ENCODE data around the gene THSD8. TPM values are rescaled to one million over a fixed set of nuclear protein-coding genes. Genes with fewer than 3 reads are reported as not detected.
A peak's percentile ranks its signal among the peaks of the same experiment; 100 is the strongest.
"Not testable (repeated sequence)": the region's sequence is repeated elsewhere in the genome, so short reads cannot be mapped to it uniquely, and the experiment has no call there.

THSD8 gene
- total RNA-seq, 1 donor from 2014 or later, result 14.2 TPM

GRCh38 chr19:12794971-12795381 lies 6.9 kb upstream of the THSD8 start:
- Mint-ChIP-seq H3K27ac (ENCODE audit: unreplicated experiment) (no peak overlapping the region), H3K27me3 (ENCODE audit: unreplicated experiment) (peaks cover 27% of the 10 kb centered on the region), H3K9me3 (ENCODE audit: unreplicated experiment) (no peaks in the 10 kb centered on the region), H3K4me3 (ENCODE audit: unreplicated experiment) (peak overlapping the region; percentile 83), H3K36me3 (ENCODE audit: low read depth, unreplicated experiment) (no peaks in the 10 kb centered on the region), H3K4me1 (ENCODE audit: unreplicated experiment) (peaks cover 15% of the 10 kb centered on the region)
- no peak for DNase-seq (ENCODE audit: low spot score)
- TF ChIP-seq CTCF (IDR thresholded peaks at IDR 0.05; ENCODE audit: unreplicated experiment), result no peak

GRCh38 chr19:12796146-12797071 lies 5.5 kb upstream of the THSD8 start:
- Mint-ChIP-seq H3K27ac (ENCODE audit: unreplicated experiment) (no peak overlapping the region), H3K36me3 (ENCODE audit: low read depth, unreplicated experiment) (peaks cover 3% of the 10 kb centered on the region), H3K4me3 (ENCODE audit: unreplicated experiment) (no peak overlapping the region), H3K4me1 (ENCODE audit: unreplicated experiment) (peaks cover 13% of the 10 kb centered on the region), H3K9me3 (ENCODE audit: unreplicated experiment) (no peaks in the 10 kb centered on the region), H3K27me3 (ENCODE audit: unreplicated experiment) (peaks cover 18% of the 10 kb centered on the region)
- TF ChIP-seq CTCF (IDR thresholded peaks at IDR 0.05; ENCODE audit: unreplicated experiment), result peak; percentile 91
- DNase-seq (ENCODE audit: low spot score), result peak; percentile 77

- peaks cover 20% of the 10 kb centered on the region for H3K27me3 Mint-ChIP-seq (ENCODE audit: unreplicated experiment)
- no peak for DNase-seq (ENCODE audit: low spot score)
- peaks cover 14% of the 10 kb centered on the region for H3K4me1 Mint-ChIP-seq (ENCODE audit: unreplicated experiment)
- no peak overlapping the region for H3K4me3 Mint-ChIP-seq (ENCODE audit: unreplicated experiment)
- peaks cover 3% of the 10 kb centered on the region for H3K36me3 Mint-ChIP-seq (ENCODE audit: low read depth, unreplicated experiment)
- no peaks in the 10 kb centered on the region for H3K9me3 Mint-ChIP-seq (ENCODE audit: unreplicated experiment)
- H3K27ac Mint-ChIP-seq (ENCODE audit: unreplicated experiment), result no peak overlapping the region
- no peak for TF ChIP-seq CTCF (IDR thresholded peaks at IDR 0.05; ENCODE audit: unreplicated experiment)
These were observed 4.7 kb upstream of the THSD8 start for GRCh38 chr19:12797141-12797587.

GRCh38 chr19:12797607-12798006 lies 4.3 kb upstream of the THSD8 start:
- DNase-seq (ENCODE audit: low spot score); H3K27ac Mint-ChIP-seq (ENCODE audit: unreplicated experiment); H3K4me3 Mint-ChIP-seq (ENCODE audit: unreplicated experiment); H3K9me3 Mint-ChIP-seq (ENCODE audit: unreplicated experiment); H3K36me3 Mint-ChIP-seq (ENCODE audit: low read depth, unreplicated experiment): not testable (repeated sequence)
- H3K4me1 Mint-ChIP-seq (ENCODE audit: unreplicated experiment), result peaks cover 18% of the 10 kb centered on the region
- peaks cover 24% of the 10 kb centered on the region for H3K27me3 Mint-ChIP-seq (ENCODE audit: unreplicated experiment)

- DNase-seq (ENCODE audit: low spot score), result no peak
- Mint-ChIP-seq H3K27me3 (ENCODE audit: unreplicated experiment) (peaks cover 15% of the 10 kb centered on the region), H3K27ac (ENCODE audit: unreplicated experiment) (no peak overlapping the region), H3K9me3 (ENCODE audit: unreplicated experiment) (no peaks in the 10 kb centered on the region), H3K4me1 (ENCODE audit: unreplicated experiment) (peaks cover 14% of the 10 kb centered on the region), H3K4me3 (ENCODE audit: unreplicated experiment) (peak overlapping the region; percentile 92), H3K36me3 (ENCODE audit: low read depth, unreplicated experiment) (peaks cover 3% of the 10 kb centered on the region)
- no peak for TF ChIP-seq CTCF (IDR thresholded peaks at IDR 0.05; ENCODE audit: unreplicated experiment)
These were observed 2.0 kb upstream of the THSD8 start for GRCh38 chr19:12799742-12800465.

Data from endothelial cell (in vitro differentiated cells).